Ovary (tissue), 3 donors: ENCODE data around the gene CDKAL1.

Experiments
- CTCF ChIP-seq, 3 donors: fragments of 450-650 bp in 2 of 3; fragments of 200-600 bp in 1 of 3; IDR thresholded peaks; one replicate each; pipeline versions ENCODE4 v1.5.1 to v1.8.0; 2016 to 2022; ENCODE audit warnings: antibody characterized with exemption in 3 of 3, mild to moderate bottlenecking in 1 of 3
- EP300 ChIP-seq: sonication (generic); formaldehyde crosslinking; IDR thresholded peaks from one replicate; pipeline ENCODE4 v1.6.1; 2017; ENCODE audit warnings: antibody characterized with exemption
- POLR2A ChIP-seq: fragments of 450-650 bp; IDR thresholded peaks from one replicate; pipeline ENCODE4 v1.6.1; 2017; ENCODE audit warnings: antibody characterized with exemption, mild to moderate bottlenecking, moderate library complexity
- donor health status: DM: no; HTN: no; CAD: no.

- TF ChIP-seq POLR2A (no peak), EP300 (no peak), CTCF (IDR thresholded peaks at IDR 0.05) (no peak)
Observed at GRCh38 chr6:20569000-20569610, 34.8 kb downstream of the CDKAL1 start.
